ACC112 (cell line): ENCODE data around the gene SLC24A3.
"Not testable (repeated sequence)": the region's sequence is repeated elsewhere in the genome, so short reads cannot be mapped to it uniquely, and the experiment has no call there.

Experiments
- H2AFZ ChIP-seq: fragments of 200-600 bp; sonication (generic); one replicate; pipeline ENCODE4 v1.6.0; 2017; ENCODE audit warnings: antibody characterized with exemption, low read length; ENCODE audit not compliant: unreplicated experiment
- H3K27ac ChIP-seq: fragments of 200-600 bp; sonication (generic); 2 replicates; pipeline ENCODE4 v1.5.1; 2014; ENCODE audit warnings: low read depth, mild to moderate bottlenecking, antibody characterized with exemption, low read length, moderate library complexity
- H3K27me3 ChIP-seq: fragments of 200-600 bp; sonication (generic); 2 replicates; pipeline ENCODE4 v1.6.1; 2014; ENCODE audit warnings: mild to moderate bottlenecking, antibody characterized with exemption, low read length, moderate library complexity, mixed read lengths; ENCODE audit not compliant: insufficient read depth
- H3K36me3 ChIP-seq: fragments of 200-600 bp; sonication (generic); 2 replicates; pipeline ENCODE4 v1.6.1; 2016; ENCODE audit warnings: mild to moderate bottlenecking, antibody characterized with exemption, low read length, moderate library complexity, mixed read lengths; ENCODE audit not compliant: insufficient read depth
- H3K4me1 ChIP-seq: fragments of 200-600 bp; sonication (generic); one replicate; pipeline ENCODE4 v1.6.1; 2016; ENCODE audit warnings: low read length, mixed read lengths; ENCODE audit not compliant: insufficient read depth, unreplicated experiment, control insufficient read depth
- H3K4me3 ChIP-seq: fragments of 200-600 bp; sonication (generic); 2 replicates; pipeline ENCODE4 v1.5.1; 2014; ENCODE audit warnings: mild to moderate bottlenecking, low read depth, low read length
- H3K79me2 ChIP-seq: fragments of 200-600 bp; sonication (generic); one replicate; pipeline ENCODE4 v1.6.0; 2016; ENCODE audit warnings: low read length; ENCODE audit not compliant: control insufficient read depth, unreplicated experiment, insufficient read depth

SLC24A3 gene

DNA sequence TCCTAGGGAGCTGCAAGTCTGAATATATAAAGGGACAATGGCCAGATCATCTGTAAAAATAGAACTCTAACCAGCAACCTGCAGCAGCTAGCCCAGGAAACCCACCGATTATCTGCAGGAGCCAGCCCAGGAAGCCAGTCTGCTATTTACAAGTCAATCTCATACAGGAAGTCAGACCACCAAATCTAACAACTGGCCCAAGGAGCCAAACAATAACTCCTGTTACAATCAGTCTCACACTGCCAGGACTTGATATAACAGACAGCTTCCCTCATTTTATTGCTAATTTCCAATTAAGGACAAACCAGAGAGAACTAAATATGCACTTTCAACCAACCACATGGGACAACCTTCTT, 531.2 kb downstream of the SLC24A3 start:
- Histone ChIP-seq H3K36me3 (no peaks in the 10 kb centered on the region), H3K27ac (no peak overlapping the region), H3K4me3 (no peak overlapping the region), H3K79me2 (no peaks in the 10 kb centered on the region), H2AFZ (no peak overlapping the region), H3K4me1 (no peaks in the 10 kb centered on the region), H3K27me3 (no peaks in the 10 kb centered on the region)

- Histone ChIP-seq H3K27me3 (no peaks in the 10 kb centered on the region), H3K79me2 (no peaks in the 10 kb centered on the region), H2AFZ (no peak overlapping the region), H3K4me3 (no peak overlapping the region), H3K36me3 (no peaks in the 10 kb centered on the region), H3K4me1 (no peaks in the 10 kb centered on the region), H3K27ac (no peak overlapping the region)
Measured at GRCh38 chr20:19745106-19745505, 532.7 kb downstream of the SLC24A3 start.

DNA sequence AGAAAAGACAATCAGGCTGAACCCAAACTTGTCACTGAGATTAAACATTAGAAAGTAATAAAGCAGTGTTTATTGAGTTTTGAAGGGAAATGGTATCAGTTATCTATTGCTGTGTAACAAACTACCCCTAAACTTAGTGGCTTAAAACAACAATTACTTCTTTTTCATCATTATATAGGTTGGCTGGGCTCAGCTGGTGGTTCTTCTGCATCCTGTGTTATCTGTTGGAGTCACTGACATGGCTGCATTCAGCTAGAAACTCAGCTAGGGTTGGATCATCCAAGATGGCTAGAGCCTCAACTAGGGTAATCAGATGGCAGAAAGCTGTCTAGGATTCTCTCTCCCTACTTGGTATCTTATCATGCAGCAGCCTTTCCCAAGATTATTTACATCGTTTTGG, 533.1 kb downstream of the SLC24A3 start:
- no peaks in the 10 kb centered on the region for H3K4me1 ChIP-seq
- H3K36me3 ChIP-seq: no peaks in the 10 kb centered on the region
- no peak overlapping the region for H3K4me3 ChIP-seq
- no peak overlapping the region for H2AFZ ChIP-seq
- no peak overlapping the region for H3K27ac ChIP-seq
- no peaks in the 10 kb centered on the region for H3K27me3 ChIP-seq
- no peaks in the 10 kb centered on the region for H3K79me2 ChIP-seq

DNA sequence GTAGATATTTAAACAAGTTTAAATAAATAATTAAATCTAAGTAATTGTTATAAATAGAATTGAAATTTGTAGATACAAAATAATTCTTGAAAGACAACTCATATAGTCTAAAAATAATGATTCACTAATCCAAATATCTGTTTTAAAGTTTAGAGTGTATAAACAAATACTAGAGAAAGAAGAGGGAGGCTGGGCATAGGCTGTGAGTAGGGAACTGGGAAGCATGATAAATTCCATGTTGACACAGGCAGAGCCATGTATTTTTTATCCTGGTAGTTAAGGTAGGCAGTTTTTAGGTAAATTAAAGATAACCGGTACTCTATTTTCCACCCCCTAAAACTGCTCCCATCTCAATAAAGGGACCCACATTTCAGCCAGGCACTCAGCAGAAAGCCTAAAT, 534.0 kb downstream of the SLC24A3 start:
- Histone ChIP-seq H3K4me1 (no peaks in the 10 kb centered on the region), H3K27me3 (no peaks in the 10 kb centered on the region), H2AFZ (no peak overlapping the region), H3K27ac (no peak overlapping the region), H3K79me2 (no peaks in the 10 kb centered on the region), H3K36me3 (no peaks in the 10 kb centered on the region), H3K4me3 (no peak overlapping the region)

GRCh38 chr20:19747903-19748302, 535.5 kb downstream of the SLC24A3 start:
- Histone ChIP-seq H3K27ac (no peak overlapping the region), H3K4me1 (no peaks in the 10 kb centered on the region), H3K36me3 (no peaks in the 10 kb centered on the region), H2AFZ (no peak overlapping the region), H3K27me3 (no peaks in the 10 kb centered on the region), H3K4me3 (no peak overlapping the region), H3K79me2 (no peaks in the 10 kb centered on the region)

- Histone ChIP-seq H3K36me3 (no peaks in the 10 kb centered on the region), H2AFZ (no peak overlapping the region), H3K27me3 (no peaks in the 10 kb centered on the region), H3K4me1 (no peaks in the 10 kb centered on the region), H3K4me3 (no peak overlapping the region), H3K79me2 (no peaks in the 10 kb centered on the region), H3K27ac (no peak overlapping the region)
Measured at GRCh38 chr20:19748681-19749080, 536.2 kb downstream of the SLC24A3 start.

DNA sequence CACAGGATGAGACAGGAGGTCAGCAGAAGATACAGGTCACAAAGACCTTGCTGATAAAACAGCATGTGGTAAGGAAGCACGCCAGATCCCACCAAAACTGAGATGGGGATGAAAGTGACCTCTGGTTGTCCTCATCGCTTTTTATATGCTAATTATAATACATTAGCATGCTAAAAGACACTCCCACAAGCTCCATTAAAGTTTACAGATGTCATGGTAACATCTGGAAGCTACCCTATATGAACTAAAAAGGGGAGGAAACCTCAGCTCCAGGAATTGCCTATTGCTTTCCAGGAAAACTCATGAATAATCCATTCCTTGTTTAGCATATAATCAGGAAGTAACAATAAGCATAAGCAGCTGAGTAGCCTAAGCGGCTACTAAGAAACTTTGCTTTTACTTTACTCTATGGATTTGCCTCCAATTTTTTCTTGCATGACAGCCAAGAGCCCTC, 537.2 kb downstream of the SLC24A3 start:
- Histone ChIP-seq H2AFZ (no peak overlapping the region), H3K27me3 (no peaks in the 10 kb centered on the region), H3K79me2 (no peaks in the 10 kb centered on the region), H3K4me1 (no peaks in the 10 kb centered on the region), H3K4me3 (no peak overlapping the region), H3K36me3 (no peaks in the 10 kb centered on the region), H3K27ac (no peak overlapping the region)

DNA sequence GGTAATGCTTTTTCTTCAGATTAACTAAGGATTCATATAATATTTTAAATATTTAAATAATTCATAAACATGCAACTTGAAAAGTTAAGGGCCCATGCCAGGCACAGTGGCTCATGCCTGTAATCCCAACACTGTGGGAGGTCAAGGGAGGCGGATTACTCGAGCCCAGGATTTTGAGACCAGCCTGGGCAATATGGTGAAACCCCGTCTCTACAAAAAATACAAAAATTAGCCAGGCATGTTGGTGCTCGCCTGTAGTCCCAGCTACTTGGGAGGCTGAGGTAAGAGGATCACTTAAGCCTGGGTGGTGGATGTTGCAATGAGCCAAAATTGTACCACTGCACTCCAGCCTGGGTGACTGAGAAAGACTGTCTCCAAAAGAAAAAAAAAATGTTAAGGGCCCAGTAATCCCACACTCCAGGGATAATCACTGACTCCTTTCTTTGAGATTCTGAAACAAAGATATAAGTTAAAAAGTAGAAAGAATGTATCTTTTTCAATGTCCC, 537.7 kb downstream of the SLC24A3 start:
- no peaks in the 10 kb centered on the region for H3K27me3 ChIP-seq
- no peak overlapping the region for H2AFZ ChIP-seq
- H3K27ac ChIP-seq: no peak overlapping the region
- no peak overlapping the region for H3K4me3 ChIP-seq
- H3K79me2 ChIP-seq: no peaks in the 10 kb centered on the region
- H3K4me1 ChIP-seq: no peaks in the 10 kb centered on the region
- no peaks in the 10 kb centered on the region for H3K36me3 ChIP-seq

DNA sequence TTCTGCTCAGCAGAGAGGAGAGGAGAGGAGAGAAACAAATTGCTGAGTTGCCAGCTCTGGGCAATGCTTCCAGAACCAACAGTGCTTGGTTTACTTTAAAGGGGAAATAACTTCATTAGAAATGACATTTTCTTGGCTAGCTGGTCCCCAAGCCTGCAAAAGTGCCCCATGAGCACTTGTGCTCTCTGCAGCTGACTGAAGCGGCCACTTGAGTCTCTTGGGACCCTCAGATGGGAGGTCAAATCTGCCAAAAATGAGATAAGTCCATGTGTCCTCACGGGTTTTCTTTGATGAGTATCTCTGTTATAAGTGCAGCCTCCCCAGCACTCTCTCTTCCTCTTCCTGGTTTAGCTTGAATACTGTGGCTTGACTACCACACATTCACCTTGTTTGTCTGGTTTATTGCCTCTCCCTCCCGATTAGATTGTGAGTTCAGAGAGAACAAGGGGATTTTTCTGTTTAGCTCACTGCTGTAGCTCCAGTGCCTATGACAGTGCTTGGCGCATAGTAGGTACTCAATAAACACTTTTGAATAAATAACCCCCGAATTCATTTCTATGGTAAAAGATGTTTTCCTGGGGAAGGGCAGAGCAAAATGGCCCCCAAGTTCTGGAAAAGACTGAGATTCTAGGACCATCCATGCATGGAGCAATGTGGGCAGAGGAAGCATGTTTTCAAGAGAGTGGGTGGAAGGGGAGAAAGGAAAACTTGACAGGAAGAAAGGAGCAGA, 538.6 kb downstream of the SLC24A3 start:
- no peak overlapping the region for H3K4me3 ChIP-seq
- H2AFZ ChIP-seq: no peak overlapping the region
- H3K79me2 ChIP-seq: no peaks in the 10 kb centered on the region
- no peak overlapping the region for H3K27ac ChIP-seq
- H3K27me3 ChIP-seq: no peaks in the 10 kb centered on the region
- H3K36me3 ChIP-seq: no peaks in the 10 kb centered on the region
- H3K4me1 ChIP-seq: no peaks in the 10 kb centered on the region

- H3K4me1 ChIP-seq, H3K36me3 ChIP-seq, H3K79me2 ChIP-seq, H3K27me3 ChIP-seq, H3K4me3 ChIP-seq, H2AFZ ChIP-seq, H3K27ac ChIP-seq: not testable (repeated sequence)
Measured at GRCh38 chr20:19754201-19754600, 541.8 kb downstream of the SLC24A3 start.

GRCh38 chr20:19756761-19757486, 544.5 kb downstream of the SLC24A3 start:
- Histone ChIP-seq H3K4me3 (peak overlapping the region; percentile 73), H3K27ac (peak overlapping the region; percentile 56), H3K27me3 (no peaks in the 10 kb centered on the region), H3K4me1 (peaks cover 33% of the 10 kb centered on the region), H2AFZ (peak overlapping the region; percentile 62), H3K36me3 (no peaks in the 10 kb centered on the region), H3K79me2 (no peaks in the 10 kb centered on the region)
